Body of pancreas (tissue), 4 donors: ENCODE results near the gene AGPAT4.

Experiments
- CTCF ChIP-seq, 7 experiments: fragments of 450-650 bp in 4 of 7; fragments of 200-600 bp in 3 of 7; sonication (generic) in 3 of 7; IDR thresholded peaks; one replicate each; pipeline ENCODE4 v1.5.1; 2016 to 2019; ENCODE audit warnings: antibody characterized with exemption in 7 of 7
- POLR2A ChIP-seq, 3 donors: fragments of 450-650 bp; IDR thresholded peaks; one replicate each; pipeline ENCODE4 v1.6.1; 2016; ENCODE audit warnings: antibody characterized with exemption in 3 of 3, mild to moderate bottlenecking in 2 of 3

- TF ChIP-seq POLR2A (IDR thresholded peaks at IDR 0.05) (no peak), CTCF (IDR thresholded peaks at IDR 0.05) (no peak)
Observed at GRCh38 chr6:161300823-161301222, 27.0 kb upstream of the AGPAT4 start.
